ENCODE measurements around the gene HDAC10.
"Not testable (repeated sequence)": the region's sequence is repeated elsewhere in the genome, so short reads cannot be mapped to it uniquely, and the experiment has no call there.

The HDAC10 gene

DNA sequence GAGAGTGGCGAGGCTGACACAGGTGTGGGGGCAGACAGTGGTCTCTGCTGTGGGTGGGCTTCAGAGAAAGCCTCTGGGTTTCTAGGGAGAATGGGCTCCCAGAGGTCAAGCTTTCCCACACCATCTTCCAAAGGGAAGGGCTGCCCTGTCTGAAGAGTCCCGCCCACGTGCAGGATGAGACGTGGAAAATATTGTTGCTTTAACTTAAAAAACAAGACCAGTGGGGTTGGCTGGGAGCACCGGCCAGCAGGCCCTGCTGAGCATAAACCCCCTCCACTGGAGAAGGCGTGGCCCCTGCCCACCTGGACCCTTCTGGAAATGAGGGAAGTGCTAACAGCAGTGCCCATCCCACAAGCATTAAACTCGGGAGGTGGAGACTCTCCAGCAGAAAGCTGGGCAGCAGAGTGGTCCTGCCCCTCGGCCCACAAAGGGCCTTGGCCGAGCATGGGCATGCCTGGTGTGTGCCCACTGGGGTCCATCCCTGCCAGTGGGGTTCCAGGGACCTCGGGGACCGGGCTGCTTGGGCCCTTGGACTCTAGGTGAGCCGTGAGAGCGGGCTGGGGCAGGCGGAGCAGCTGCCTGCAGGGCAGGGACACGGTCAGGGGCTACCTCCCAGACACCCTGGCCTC is 34.9 kb downstream of the HDAC10 start:
- DNase-seq = no peak

DNA sequence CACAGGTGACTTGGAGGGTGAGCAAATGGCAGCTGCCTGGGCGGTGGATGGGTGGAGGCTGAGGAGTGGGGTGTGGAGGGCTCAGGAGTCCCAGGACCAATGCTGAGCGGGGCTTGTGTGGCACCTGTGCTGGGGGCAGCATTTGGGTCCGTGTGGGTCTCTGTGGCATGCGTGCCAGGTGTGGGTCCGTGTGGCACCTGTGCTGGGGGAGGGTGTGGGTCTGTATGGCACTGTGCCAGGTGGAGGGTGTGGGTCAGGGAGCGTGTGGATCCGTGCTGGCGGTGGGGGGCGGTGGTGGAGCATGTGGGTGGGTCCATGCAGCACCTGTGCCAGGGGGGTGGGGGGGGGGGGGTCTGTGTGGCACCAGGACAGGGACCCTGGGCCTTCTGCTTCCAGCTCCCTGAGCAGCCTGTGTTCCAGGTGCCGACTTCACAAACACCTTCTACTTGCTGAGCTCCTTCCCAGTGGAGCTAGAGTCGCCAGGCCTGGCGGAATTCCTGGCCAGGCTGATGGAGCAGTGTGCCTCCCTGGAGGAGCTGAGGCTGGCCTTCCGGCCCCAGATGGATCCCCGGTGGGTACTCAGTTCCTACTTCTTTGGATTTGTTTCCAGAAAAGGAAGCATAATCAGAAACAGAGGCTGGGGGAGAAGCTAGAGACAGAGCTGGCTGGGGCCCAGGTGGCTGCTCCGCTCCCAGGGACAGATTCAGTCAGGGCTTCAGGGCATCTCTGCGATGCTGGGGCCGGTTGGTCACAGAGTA is 35.6 kb downstream of the HDAC10 start:
- DNase-seq = no peak

DNA sequence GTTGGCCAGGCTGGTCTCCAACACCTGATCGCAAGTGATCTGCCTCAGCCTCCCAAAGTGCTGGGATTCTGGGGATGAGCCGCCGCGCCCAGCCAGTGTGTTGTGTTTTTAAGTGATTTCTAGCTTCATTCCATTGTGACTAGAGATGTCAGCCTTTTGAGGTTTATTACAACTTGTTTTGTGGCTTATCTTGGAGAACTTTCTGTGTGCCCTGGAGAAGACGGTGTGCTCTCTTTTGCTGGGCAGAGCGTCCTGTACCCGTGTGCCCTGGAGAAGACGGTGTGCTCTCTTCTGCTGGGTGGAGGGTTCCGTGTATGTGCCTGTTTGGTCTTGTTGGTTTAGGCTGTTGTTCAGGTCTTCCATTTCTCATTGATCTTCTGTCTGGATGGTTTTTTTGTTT is 37.8 kb downstream of the HDAC10 start:
- DNase-seq = no peak

DNA sequence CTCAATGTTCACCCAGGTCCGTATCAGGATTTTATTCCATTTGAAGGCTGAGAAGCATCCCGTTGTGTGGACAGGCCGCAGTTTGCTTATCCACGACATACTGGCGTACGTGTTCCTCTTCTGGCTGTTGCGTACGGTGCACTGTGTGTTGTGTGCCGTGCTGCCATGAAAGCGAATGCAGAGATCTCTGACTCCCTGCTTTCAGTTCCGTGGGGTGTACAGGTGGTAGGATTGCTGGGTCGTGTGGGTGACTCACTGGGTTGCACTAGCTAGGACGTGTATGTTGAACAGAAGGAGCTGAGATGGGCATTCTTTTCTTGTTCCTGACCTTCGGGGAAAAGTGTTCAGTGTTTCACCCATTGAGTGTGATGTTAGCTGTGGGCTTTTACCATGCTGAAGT is 39.9 kb downstream of the HDAC10 start:
- DNase-seq = no peak

DNA sequence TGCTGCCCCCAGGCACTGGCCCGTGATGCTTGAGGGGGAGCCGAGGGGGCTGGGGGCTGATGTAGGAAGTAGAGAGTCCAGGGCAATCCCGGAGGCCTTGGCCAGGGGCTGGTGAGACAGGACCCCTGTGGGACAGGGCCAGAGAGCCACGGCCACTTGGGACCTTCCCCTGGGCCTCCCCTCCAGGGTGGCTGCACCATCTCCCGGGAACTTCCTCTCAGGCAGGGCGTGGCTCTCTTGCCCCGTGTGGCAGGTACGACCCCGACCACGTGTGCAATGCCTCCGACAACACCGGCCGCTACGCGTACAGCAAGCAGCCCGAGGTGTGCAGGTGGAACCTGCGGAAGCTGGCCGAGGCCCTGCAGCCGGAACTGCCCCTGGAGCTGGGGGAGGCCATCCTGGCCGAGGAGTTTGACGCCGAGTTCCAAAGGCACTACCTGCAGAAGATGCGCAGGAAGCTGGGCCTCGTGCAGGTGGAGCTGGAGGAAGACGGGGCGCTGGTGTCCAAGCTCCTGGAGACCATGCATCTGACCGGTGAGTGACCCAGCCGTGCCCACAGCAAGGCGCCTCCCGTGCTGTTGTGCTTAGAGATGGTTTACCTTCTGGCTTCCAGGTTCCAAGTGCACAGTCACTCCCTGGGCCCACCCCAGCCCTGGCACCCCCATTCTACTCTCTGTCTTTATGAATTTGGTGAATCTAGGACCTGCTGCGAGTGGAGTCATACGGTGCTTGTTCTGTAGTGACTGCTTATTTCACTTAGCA is 40.5 kb downstream of the HDAC10 start:
- no peak for DNase-seq

DNA sequence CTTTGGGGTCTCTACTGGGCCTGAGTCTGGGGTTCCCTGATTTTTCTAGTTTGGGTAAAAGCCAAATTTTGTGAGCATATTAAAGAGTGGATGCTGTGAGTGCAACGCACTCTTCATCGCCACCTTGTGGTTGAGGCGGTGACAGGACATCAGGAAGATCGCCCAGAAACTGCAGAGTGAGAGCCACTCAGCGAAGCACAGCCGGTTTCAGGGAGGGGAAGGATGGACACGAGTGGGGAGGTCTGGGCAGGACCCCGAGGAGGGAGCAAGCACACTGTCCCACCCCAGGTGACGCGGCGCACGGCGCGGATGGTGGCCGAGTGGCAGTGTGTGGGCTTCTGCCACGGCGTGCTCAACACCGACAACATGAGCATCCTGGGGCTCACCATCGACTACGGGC is 41.2 kb downstream of the HDAC10 start:
- DNase-seq = peak; percentile 36

DNA sequence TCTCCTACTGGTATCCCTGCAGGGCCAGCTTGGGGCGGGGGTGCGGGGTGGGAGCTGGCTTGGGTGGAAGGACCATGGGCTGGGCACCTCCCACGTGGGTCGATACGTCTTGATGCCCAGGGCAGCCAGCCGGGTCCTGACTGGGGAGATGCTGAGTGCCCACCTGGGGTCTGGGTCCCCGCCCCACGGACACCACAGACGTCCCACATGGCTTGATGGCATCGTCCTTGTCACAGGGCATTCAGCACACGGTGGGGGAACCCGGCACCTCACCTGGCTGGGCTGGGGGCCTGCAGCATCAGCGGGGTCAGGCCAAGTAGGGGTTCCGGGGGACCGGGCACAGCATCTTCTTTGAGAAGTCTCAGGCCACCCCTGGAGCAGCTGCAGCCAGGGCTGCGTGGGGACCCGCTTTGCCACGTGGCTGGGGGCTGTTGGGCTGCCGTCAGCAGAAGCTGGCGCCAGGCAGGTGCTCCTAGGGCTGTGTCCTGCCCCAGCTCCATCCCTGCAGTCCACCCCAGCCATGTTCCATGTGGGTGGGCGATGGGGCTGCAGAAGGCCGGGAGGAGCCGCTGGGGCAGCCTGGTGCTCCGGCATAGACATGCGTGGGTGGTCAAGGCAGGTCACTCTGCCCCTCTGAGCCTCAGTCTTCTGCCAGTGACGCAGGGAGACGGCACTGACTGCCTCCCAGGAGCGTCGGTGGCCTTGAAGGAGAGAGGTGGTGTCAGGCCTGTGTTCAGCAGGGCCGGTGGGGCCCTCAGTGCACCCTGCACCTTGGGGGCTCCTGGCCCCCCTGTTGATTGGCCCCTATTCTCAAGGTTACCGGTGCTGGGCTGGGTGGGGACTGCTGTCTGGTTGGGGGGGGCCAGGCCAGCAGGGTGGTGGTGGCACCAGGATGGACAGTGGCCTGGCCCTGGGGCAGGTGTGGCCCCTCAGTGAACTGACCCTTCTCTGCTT is 41.8 kb downstream of the HDAC10 start:
- no peak for DNase-seq

DNA sequence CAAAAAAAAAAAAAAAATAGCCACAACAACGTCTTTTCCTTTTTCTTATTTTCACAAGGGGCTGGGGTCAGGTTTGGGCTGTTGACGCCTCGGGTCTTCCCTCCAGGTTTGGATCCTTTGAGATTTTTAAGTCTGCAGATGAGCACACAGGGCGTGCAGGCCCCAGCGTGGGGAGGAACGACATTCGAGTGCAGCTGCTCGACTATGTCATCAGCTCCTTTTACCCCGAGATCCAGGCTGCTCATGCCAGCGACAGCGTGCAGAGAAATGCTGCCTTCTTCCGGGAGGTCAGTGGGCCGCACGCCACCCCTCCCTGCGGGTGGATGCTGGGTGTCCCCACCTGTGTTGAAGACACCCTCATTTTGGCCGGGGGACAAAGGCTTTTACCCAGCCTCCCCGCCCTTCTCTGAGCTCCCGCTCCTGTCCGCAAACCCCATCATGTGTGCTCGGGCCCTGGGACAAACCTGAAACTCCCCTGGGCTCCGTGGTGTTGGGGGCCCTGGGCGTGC is 42.6 kb downstream of the HDAC10 start:
- no peak for DNase-seq

DNA sequence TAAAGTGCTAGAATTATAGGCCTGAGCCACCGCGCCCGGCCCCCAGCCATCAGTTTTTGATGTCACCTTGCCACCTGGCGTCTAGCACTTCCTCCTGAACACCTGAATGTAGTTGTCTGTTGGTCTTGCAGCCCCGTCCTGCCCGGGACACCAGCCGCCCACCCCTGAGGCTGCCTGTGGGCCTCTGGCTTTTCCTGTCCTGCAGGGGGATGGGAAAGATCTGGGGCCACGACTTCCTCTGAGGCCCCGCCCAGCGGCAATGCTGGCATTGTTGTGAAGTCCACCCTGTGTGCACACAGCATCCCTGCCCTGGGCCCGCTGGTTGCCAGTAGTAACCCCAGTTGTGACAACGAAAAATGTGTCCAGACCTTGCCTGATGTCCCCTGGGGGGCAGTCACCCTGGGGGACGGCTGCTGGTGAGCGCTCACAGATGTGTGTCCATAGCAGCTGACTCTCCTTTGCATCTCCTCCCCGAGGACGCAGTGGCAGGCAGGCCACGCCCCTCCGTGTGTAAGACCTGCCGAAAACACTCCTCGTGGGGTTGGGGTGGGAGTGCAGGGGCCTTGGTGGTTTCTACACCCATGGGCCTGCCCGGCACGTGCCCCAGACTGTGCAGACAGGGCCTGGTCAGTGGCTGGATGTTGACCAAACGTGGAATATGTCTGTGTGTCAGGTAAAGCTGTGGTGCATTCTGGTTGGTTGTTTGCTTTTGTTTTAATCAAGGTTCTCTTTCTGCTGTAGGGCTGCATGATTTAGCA is 43.5 kb downstream of the HDAC10 start:
- DNase-seq = no peak

DNA sequence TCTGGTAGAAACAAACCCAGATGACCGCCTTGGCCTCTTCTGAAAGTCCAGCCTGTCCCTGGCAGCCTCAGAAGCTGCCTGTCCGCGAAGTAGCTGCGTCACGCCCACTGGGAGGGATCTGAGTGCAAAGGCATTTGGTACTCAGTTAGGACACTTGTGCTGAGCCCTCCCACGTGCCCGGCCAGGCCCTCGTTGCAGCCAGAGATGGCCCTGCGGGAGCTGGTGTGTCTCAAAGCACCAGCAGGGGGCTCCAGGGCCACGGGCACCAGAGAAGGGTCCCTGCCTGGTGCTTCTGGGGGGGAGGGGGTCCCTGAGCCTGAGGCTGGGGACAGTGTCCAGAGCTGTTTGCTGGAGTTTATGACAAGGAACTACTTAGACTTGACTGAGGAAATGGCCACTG is 44.5 kb downstream of the HDAC10 start:
- no peak for DNase-seq

DNA sequence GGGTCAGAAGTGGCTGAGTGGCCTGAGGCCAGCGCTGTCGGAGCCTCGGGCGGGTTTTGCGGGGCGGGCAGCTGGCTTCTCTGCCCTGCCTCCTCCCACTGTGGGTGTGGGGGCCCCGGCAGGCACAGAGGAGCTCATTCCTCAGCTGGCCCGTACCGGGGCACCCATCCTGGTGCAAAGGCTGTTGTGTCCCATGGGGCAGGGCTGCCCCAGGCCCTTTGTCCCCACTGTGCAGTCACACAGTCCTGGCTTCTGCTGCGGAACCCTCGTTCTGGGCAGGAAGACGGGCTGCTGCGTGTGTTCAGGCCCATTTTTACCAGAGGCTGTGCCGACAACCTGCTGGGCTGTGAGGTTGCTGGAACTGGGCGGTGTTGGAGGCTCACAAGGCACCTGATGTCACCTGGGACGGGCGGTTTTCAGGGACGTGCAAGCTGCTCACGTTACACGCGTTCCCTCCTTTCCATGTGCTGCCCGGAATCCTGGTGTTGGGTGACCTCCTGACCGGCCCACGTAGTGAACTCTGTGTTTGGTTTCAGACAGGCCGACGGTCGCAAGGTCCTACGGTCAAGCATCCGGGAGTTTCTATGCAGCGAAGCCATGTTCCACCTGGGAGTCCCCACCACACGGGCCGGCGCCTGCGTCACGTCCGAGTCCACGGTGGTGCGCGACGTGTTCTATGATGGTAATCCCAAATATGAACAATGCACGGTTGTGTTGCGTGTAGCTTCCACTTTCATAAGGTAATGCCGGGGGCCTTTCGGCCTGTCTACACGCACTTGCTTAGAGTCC is 45.1 kb downstream of the HDAC10 start:
- DNase-seq = no peak

DNA sequence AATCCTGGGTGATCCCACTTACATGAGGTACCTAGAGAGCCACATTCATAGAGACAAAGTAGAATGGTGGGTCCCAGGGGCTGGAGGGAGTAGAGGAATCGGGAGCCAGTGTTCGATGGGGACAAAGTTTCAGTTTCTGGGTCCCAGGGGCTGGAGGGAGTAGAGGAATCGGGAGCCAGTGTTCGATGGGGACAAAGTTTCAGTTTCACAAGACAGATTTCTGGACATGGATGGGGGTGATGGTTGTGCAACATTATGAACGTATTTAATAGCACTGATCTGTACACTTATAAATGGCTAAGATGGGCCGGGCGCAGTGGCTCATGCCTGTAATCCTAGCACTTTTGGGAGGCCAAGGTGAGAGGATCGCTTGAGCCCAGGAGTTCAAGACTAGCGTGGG is 46.1 kb downstream of the HDAC10 start:
- DNase-seq = not testable (repeated sequence)

DNA sequence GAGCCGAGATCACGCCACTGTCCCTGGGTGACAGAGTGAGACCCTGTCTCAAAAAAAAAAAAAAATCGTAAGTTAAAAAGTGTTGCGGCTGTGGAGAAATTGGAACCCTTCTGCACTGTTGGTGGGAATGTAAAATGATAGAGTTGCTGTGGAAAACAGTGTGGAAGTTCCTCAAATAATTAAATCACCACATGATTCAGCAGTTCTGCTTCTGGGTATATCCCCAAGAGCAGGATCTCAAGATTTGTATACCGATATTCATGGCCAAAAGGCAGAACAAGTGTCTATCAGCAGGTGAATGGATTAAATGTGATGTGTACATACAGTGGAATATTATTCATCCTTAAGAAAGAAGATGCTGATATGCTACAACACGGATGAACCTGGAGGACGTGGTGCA is 46.5 kb downstream of the HDAC10 start:
- no peak for DNase-seq

DNA sequence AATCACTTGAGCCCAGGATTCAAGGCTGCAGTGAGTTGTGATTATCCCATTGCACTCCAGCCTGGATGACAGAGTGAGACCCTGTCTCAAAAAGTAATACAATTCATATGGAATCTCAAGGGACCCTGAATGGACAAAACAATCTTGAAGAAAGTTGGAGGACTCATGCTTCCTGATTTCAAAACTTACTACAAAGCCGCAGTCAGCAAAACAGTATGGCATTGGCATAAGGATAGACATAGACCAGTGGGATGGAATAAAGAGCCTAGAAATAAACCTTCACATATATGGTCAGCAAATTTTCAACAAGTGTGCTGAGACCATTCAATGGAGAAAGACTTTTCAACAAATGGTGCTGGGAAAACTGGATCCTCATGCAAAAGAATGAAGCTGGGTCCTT is 47.8 kb downstream of the HDAC10 start:
- DNase-seq = no peak

DNA sequence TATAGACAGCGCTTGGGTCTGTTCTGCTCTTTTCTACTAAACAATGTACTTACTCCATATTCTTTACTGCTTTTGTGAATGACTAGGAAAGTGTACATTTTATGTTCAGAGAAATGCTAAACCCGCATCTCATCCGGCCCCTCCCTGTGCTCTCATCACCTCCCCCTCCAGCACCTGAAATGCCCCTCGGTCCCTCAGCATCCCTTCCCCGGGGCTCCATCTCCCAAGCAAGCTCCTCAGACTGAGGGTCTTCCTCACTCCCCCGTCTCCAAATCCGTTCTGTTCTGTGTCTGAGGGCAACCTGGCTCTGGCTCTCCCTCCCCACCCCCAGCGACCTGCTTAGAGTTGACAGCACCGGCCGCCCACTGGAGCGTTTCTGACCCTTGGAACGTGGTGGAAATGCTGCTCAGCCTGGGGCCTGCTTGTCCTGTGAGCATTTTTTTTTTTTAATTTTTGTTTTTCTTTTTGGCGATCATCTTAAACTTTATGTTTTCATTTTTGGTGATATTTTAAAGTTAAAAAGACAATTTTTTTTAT is 48.9 kb downstream of the HDAC10 start:
- no peak for DNase-seq

DNA sequence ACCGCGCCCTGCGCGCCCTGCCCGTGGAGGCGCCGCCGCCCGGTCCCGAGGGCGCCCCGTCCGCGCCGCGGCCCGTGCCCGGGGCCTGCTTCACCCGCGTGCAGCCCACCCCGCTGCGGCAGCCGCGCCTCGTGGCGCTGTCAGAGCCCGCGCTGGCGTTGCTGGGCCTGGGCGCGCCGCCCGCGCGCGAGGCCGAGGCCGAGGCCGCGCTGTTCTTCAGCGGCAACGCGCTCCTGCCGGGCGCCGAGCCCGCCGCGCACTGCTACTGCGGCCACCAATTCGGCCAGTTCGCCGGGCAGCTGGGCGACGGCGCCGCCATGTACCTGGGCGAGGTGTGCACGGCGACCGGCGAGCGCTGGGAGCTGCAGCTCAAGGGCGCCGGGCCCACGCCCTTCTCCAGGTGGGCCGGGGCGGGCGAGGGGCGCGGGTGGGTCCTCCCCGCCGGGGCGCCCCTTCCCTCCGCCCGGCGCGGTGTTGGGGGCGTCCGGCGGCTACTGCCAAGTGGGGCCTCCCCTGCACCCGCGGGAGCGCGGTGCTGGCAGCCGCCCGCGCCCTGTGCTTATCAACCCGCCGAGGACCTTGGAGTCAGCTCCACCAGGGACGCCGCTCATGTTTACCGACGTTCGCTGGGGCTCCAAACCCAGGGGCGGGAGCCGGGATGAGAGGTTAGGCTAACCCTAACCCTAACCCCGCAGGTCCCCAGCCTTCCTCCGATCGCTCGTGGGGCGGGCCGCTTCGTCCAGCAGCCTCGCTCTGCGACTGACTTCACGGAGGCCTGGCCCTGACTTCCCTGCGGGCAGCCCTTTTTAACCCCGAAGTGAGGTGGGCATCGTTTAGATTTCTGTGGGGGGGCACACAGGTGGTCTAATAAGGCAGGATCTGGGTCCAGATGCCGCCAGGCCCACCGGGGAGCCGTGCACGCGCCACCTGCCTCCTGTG is 49.6 kb downstream of the HDAC10 start:
- DNase-seq = peak; percentile 17

DNA sequence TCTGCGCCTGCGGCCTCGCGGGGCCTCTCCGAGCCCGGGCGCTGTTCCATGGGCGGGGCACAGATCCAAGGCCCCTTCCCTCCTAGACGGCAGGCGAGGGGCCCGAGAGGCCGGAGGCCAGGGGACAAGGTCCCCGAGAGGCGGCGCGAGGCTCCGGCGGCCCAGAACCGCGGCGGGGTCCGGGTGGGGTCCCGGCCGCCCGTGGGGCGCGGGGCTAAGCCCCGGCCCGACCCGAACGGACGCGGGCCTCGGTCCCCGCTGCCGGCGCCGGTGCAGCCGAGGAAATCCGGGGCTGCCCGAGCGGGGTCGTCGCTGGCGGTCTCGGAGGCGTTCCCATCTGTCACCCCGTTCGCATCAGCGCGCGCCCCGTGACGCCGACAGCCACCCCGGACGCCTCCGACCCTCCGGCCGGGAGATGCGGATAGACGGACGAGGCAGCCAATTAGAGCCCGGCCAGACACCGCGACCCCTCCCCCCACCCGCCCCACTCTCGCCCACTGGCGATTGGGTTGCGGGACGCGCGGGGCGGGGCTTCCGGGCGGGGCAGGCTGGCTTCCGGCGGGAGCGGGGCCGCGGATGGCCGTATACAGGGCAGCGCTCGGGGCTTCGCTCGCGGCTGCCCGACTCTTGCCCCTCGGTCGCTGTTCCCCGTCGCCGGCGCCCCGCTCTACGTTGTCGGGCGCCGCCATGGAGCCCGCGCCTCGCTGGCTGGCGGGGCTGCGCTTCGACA is 50.4 kb downstream of the HDAC10 start, which contains the start of gene SELENOO:
SELENOO (plus strand) TSS at position 551 of the 730 bp plus-strand sequence; CDS start at position 577, 26 bp downstream.
- DNase-seq = peak; percentile 83

DNA sequence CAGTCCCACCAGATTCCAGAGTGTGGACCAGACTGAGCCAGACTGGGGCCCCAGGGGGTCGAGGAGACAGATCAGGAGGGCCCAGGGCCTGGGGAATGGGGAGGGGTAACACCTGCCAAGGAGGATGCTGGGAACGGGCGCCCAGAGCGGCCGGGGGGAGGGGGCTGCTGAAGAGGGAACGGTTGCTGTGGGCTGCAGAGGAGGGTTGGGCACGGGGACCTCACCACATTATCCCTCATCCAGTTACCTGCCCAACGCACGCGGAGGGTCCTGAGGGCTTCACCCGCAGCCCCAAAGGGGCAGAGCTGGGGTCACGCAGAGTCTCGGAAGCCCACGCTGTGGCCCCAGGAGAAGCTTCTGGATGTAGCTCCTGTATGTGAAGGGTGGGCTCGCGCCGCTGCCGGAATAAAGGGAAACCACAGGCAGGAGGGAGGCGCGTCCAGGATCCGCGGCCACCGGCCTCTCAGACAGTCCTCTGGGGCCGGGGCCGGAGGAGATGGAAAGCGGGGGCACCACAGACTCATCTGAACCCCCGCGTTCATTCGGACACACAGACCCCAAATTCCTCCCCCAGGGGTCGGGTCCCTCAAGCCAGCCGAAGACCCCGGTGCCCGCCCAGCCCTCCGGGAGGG is 51.1 kb downstream of the HDAC10 start:
- DNase-seq = no peak
